Nephron progenitor cell (in vitro differentiated cells): ENCODE measurements around the gene GPR157.
A peak's percentile ranks its signal among the peaks of the same experiment; 100 is the strongest.
"Not testable (repeated sequence)": the region's sequence is repeated elsewhere in the genome, so short reads cannot be mapped to it uniquely, and the experiment has no call there.

Experiments
- DNase-seq: peaks from one replicate; pipeline ENCODE4 v3.0.0; 2021
- H3K27ac Mint-ChIP-seq: 2 replicates; pipeline ENCODE4 v1.8.0; 2021; ENCODE audit warnings: mild to moderate bottlenecking, moderate library complexity, mixed read lengths
- H3K27me3 Mint-ChIP-seq: 2 replicates; pipeline ENCODE4 v1.8.0; 2021; ENCODE audit warnings: mild to moderate bottlenecking, low read depth, mixed read lengths; ENCODE audit not compliant: poor library complexity
- H3K36me3 Mint-ChIP-seq: 2 replicates; pipeline ENCODE4 v1.8.0; 2021; ENCODE audit warnings: low read depth, mixed read lengths
- H3K4me1 Mint-ChIP-seq: 2 replicates; pipeline ENCODE4 v1.8.0; 2021; ENCODE audit warnings: mixed read lengths
- H3K4me3 Mint-ChIP-seq: 2 replicates; pipeline ENCODE4 v1.8.0; 2021; ENCODE audit warnings: mild to moderate bottlenecking, moderate library complexity, mixed read lengths
- H3K9me3 Mint-ChIP-seq: 2 replicates; pipeline ENCODE4 v1.8.0; 2021; ENCODE audit warnings: mild to moderate bottlenecking, moderate library complexity, mixed read lengths
- TF ChIP-seq, protein P1 (sequence below): fragments of 200-600 bp; sonication (generic); IDR thresholded peaks from 2 replicates; pipeline ENCODE4 v1.5.0; 2021; ENCODE audit warnings: antibody characterized with exemption

Gene GPR157

DNA sequence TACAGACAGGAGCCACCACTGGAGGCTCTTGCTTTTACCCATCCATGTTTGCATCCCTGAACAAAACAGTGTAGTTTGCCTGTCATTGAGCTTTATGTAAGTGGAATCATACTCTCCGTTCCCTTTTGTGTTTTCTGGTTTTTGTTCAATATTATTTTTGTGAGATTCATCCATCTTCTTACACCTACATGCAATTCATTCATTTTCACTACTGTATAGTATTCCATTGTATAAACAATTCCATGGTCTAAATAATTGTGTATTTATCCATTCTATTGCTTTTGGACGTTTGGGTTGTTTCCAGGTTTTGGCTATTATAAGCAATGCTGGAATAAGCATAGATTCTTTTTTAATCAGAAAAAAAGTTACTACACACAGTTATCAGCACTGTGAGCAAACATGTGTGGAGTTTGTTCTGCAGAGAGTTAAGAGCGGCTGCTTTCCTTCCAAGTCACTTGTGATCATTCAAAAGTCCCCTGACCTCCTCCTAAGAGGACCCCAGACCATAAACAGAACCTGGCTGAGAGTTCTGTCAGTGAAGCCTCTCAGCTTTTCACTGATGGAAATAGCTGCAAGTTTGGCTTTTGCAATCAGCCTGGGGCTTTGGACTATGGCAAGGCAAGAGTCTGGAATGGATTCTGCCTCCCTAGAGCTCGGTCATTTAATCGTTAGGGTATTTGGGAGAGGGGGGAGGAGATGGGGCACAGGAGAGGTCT lies 5.1 kb upstream of the GPR157 start:
- DNase-seq: no peak
- Mint-ChIP-seq H3K36me3 (no peaks in the 10 kb centered on the region), H3K27me3 (peaks cover 41% of the 10 kb centered on the region)

GRCh38 chr1:9129266-9130041 lies 552 bp upstream of the GPR157 start:
- Mint-ChIP-seq H3K4me1 (peaks cover 15% of the 10 kb centered on the region), H3K9me3 (peaks cover 7% of the 10 kb centered on the region), H3K27me3 (peaks cover 47% of the 10 kb centered on the region), H3K27ac (no peak overlapping the region), H3K36me3 (no peaks in the 10 kb centered on the region), H3K4me3 (peak overlapping the region; percentile 76)
- TF ChIP-seq, protein P1, sequence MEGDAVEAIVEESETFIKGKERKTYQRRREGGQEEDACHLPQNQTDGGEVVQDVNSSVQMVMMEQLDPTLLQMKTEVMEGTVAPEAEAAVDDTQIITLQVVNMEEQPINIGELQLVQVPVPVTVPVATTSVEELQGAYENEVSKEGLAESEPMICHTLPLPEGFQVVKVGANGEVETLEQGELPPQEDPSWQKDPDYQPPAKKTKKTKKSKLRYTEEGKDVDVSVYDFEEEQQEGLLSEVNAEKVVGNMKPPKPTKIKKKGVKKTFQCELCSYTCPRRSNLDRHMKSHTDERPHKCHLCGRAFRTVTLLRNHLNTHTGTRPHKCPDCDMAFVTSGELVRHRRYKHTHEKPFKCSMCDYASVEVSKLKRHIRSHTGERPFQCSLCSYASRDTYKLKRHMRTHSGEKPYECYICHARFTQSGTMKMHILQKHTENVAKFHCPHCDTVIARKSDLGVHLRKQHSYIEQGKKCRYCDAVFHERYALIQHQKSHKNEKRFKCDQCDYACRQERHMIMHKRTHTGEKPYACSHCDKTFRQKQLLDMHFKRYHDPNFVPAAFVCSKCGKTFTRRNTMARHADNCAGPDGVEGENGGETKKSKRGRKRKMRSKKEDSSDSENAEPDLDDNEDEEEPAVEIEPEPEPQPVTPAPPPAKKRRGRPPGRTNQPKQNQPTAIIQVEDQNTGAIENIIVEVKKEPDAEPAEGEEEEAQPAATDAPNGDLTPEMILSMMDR: no peak
- DNase-seq: peak; percentile 93

More for the DNA sequence above, 5.1 kb upstream of the GPR157 start:
- TF ChIP-seq, protein P1: no peak
- peaks cover 3% of the 10 kb centered on the region for H3K9me3 Mint-ChIP-seq
- H3K27ac Mint-ChIP-seq: no peak overlapping the region
- no peak overlapping the region for H3K4me3 Mint-ChIP-seq
- peaks cover 8% of the 10 kb centered on the region for H3K4me1 Mint-ChIP-seq

DNA sequence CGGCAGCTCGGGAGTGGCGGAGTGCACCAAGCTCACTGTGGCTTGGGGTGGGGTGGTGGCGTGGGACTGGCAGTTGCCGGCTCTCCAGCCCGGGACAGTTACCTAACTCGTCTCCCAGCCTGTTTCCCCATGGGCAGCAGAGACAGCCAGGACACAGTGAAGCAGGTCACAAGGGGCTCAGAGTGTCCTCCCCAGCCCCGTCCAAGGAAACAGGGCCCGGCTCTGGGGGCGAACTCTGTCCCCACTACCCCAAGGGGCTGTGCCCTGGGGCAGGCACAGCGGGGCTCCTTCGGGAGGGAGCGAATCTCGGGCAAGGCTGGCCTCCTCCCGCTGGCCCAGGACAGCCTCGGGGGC lies 759 bp downstream of the GPR157 start:
- peak; percentile 20 for DNase-seq
- Mint-ChIP-seq H3K36me3 (no peaks in the 10 kb centered on the region), H3K4me1 (peaks cover 11% of the 10 kb centered on the region), H3K27me3 (peaks cover 42% of the 10 kb centered on the region), H3K27ac (no peak overlapping the region), H3K9me3 (peaks cover 7% of the 10 kb centered on the region), H3K4me3 (peak overlapping the region; percentile 86)
- TF ChIP-seq, protein P1: no peak

GRCh38 chr1:9127395-9128165 lies 1.3 kb downstream of the GPR157 start:
- TF ChIP-seq, protein P1: no peak
- peaks cover 11% of the 10 kb centered on the region for H3K4me1 Mint-ChIP-seq
- DNase-seq: no peak

DNA sequence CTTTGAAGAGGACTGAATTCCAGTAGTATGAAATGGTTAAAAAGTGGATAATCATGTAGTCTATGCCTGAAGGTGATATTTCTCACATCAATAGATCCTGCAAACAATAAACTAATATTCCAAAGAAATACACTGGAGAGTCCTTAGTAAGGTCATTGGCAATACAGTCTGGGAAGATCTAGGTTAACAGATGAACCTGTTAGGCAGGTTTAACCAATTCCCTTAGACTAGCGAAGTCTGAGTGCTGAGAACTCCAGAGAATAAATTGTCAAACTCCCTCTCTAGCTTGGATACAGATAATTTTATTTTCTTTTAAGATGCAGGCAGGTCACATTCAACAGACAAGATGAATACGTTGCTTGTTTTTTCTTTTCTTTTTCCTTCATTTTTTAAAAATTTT lies 2.4 kb downstream of the GPR157 start:
- TF ChIP-seq, protein P1: no peak
- Mint-ChIP-seq H3K4me1 (peaks cover 19% of the 10 kb centered on the region), H3K27me3 (peaks cover 37% of the 10 kb centered on the region), H3K9me3 (peaks cover 4% of the 10 kb centered on the region), H3K4me3 (no peak overlapping the region), H3K27ac (no peak overlapping the region), H3K36me3 (no peaks in the 10 kb centered on the region)
- no peak for DNase-seq

More at GRCh38 chr1:9127395-9128165, 1.3 kb downstream of the GPR157 start:
- Mint-ChIP-seq H3K27ac (no peak overlapping the region), H3K4me3 (peak overlapping the region; percentile 86), H3K36me3 (no peaks in the 10 kb centered on the region), H3K9me3 (peaks cover 7% of the 10 kb centered on the region), H3K27me3 (peaks cover 40% of the 10 kb centered on the region)

DNA sequence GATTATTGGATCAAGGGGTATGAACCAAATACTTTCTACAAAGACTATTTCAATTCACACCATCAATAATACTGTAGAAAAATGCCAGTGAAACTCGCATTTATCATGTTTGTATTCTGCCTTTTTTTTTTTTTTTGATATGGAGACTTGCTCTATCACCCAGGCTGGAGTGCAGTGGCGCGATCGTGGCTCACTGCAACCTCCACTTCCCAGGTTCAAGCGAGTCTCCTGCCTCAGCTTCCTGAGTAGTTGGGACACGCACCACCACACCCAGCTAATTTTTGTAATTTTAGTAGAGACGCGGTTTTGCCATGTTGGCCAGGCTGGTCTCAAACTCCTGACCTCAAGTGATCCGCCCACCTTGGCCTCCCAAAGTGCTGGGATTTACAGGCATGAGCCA lies 3.1 kb downstream of the GPR157 start:
- not testable (repeated sequence) for DNase-seq, H3K36me3 Mint-ChIP-seq, H3K9me3 Mint-ChIP-seq, H3K4me3 Mint-ChIP-seq, H3K27ac Mint-ChIP-seq
- H3K4me1 Mint-ChIP-seq: peaks cover 19% of the 10 kb centered on the region
- H3K27me3 Mint-ChIP-seq: peaks cover 36% of the 10 kb centered on the region
